Measurements from ENCODE around the gene SNX22.

GRCh38 chr15:64197425-64197824, 45.9 kb downstream of the SNX22 start:
- TF ChIP-seq, protein P1, sequence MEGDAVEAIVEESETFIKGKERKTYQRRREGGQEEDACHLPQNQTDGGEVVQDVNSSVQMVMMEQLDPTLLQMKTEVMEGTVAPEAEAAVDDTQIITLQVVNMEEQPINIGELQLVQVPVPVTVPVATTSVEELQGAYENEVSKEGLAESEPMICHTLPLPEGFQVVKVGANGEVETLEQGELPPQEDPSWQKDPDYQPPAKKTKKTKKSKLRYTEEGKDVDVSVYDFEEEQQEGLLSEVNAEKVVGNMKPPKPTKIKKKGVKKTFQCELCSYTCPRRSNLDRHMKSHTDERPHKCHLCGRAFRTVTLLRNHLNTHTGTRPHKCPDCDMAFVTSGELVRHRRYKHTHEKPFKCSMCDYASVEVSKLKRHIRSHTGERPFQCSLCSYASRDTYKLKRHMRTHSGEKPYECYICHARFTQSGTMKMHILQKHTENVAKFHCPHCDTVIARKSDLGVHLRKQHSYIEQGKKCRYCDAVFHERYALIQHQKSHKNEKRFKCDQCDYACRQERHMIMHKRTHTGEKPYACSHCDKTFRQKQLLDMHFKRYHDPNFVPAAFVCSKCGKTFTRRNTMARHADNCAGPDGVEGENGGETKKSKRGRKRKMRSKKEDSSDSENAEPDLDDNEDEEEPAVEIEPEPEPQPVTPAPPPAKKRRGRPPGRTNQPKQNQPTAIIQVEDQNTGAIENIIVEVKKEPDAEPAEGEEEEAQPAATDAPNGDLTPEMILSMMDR (IDR thresholded peaks at IDR 0.05; ENCODE audit: poor library complexity), result no peak
- TF ChIP-seq EZH2 (IDR thresholded peaks at IDR 0.05; ENCODE audit: borderline replicate concordance), result no peak
- TF ChIP-seq EZH2phosphoT487 (IDR thresholded peaks at IDR 0.05; ENCODE audit: low read depth, severe bottlenecking, unreplicated experiment), result no peak
